Neural cell (in vitro differentiated cells): ENCODE measurements around the gene HOXC11. TPM values are rescaled to one million over a fixed set of nuclear protein-coding genes. Genes with fewer than 3 reads are reported as not detected.

Source experiments
- H2AFZ ChIP-seq: fragments of 200-600, 300-800 bp; sonication (generic), shearing (Covaris generic); 2 replicates; pipeline ENCODE4 v1.6.0; 2014; ENCODE audit warnings: low read depth, mild to moderate bottlenecking, antibody characterized with exemption, low read length, moderate library complexity
- H3F3A ChIP-seq: fragments of 200-600 bp; shearing (Covaris generic); 2 replicates; pipeline ENCODE4 v1.6.1; 2016; ENCODE audit warnings: mild to moderate bottlenecking, moderate library complexity, mixed read lengths, antibody characterized with exemption, low read length; ENCODE audit not compliant: insufficient read depth, poor library complexity, severe bottlenecking
- H3K27ac ChIP-seq: fragments of 200-600, 300-800 bp; sonication (generic), shearing (Covaris generic); 2 replicates; pipeline ENCODE4 v1.5.1; 2014; ENCODE audit warnings: mild to moderate bottlenecking, low read length, moderate library complexity
- H3K27me3 ChIP-seq: fragments of 300-800, 200-600 bp; sonication (generic), shearing (Covaris generic); 2 replicates; pipeline ENCODE4 v1.6.0; 2014; ENCODE audit warnings: mild to moderate bottlenecking, low read depth, low read length, moderate library complexity; ENCODE audit not compliant: insufficient read depth
- H3K36me3 ChIP-seq: fragments of 300-800, 200-600 bp; sonication (generic), shearing (Covaris generic); 2 replicates; pipeline ENCODE4 v1.5.1; 2014; ENCODE audit warnings: mild to moderate bottlenecking, antibody characterized with exemption, low read length, moderate library complexity; ENCODE audit not compliant: insufficient read depth
- H3K4me2 ChIP-seq: fragments of 300-800, 200-600 bp; sonication (generic), shearing (Covaris generic); 2 replicates; pipeline ENCODE4 v1.6.0; 2014; ENCODE audit warnings: mild to moderate bottlenecking, low read length
- H3K4me3 ChIP-seq: fragments of 300-800, 200-600 bp; sonication (generic), shearing (Covaris generic); 2 replicates; pipeline ENCODE4 v1.5.1; 2014; ENCODE audit warnings: mild to moderate bottlenecking, low read length, moderate library complexity
- H3K79me2 ChIP-seq: fragments of 200-600 bp; shearing (Covaris generic); replicated peaks from 2 replicates; pipeline ENCODE4 v1.6.0; 2014; ENCODE audit warnings: mild to moderate bottlenecking, low read length, moderate library complexity; ENCODE audit not compliant: insufficient read depth
- H3K9ac ChIP-seq: fragments of 300-800, 200-600 bp; sonication (generic), shearing (Covaris generic); 2 replicates; pipeline ENCODE4 v1.6.1; 2016; ENCODE audit warnings: mild to moderate bottlenecking, low read length, mixed read lengths
- H3K9me2 ChIP-seq: fragments of 200-600 bp; shearing (Covaris generic); 2 replicates; pipeline ENCODE4 v1.6.1; 2016; ENCODE audit warnings: mild to moderate bottlenecking, low read length, mixed read lengths; ENCODE audit not compliant: insufficient read depth
- H3K9me3 ChIP-seq: fragments of 200-600, 300-800 bp; sonication (generic), shearing (Covaris generic); 2 replicates; pipeline ENCODE4 v1.6.1; 2016; ENCODE audit warnings: mild to moderate bottlenecking, mixed run types, low read length, moderate library complexity, mixed read lengths
- H4K20me1 ChIP-seq: fragments of 200-600 bp; shearing (Covaris generic); 2 replicates; pipeline ENCODE4 v1.6.1; 2016; ENCODE audit warnings: mild to moderate bottlenecking, mixed run types; ENCODE audit not compliant: insufficient read depth
- EP300 ChIP-seq: fragments of 450-650 bp; conservative IDR thresholded peaks from 2 replicates; pipeline ENCODE4 v1.6.1; 2014; ENCODE audit warnings: antibody characterized with exemption, mild to moderate bottlenecking, moderate library complexity; ENCODE audit not compliant: poor library complexity, severe bottlenecking
- EZH2 ChIP-seq: fragments of 200-600, 300-800 bp; shearing (Covaris generic), sonication (generic); IDR thresholded peaks from 2 replicates; pipeline ENCODE4 v1.6.1; 2014; ENCODE audit warnings: antibody characterized with exemption, low read length, borderline replicate concordance, mild to moderate bottlenecking; ENCODE audit not compliant: insufficient read depth, poor library complexity, severe bottlenecking
- MXI1 ChIP-seq: fragments of 450-650 bp; conservative IDR thresholded peaks from 2 replicates; pipeline ENCODE4 v1.6.1; 2014; ENCODE audit warnings: antibody characterized with exemption, mild to moderate bottlenecking; ENCODE audit not compliant: poor library complexity, severe bottlenecking
- POLR2AphosphoS5 ChIP-seq: IDR thresholded peaks from 2 replicates; pipeline ENCODE4 v1.6.1; 2012
- RAD21 ChIP-seq: fragments of 450-650 bp; conservative IDR thresholded peaks from 2 replicates; pipeline ENCODE4 v1.6.1; 2014; ENCODE audit warnings: antibody characterized with exemption, mild to moderate bottlenecking, moderate library complexity
- REST ChIP-seq: IDR thresholded peaks from 2 replicates; pipeline ENCODE4 v1.6.1; 2012; ENCODE audit warnings: borderline replicate concordance
- SMC3 ChIP-seq: fragments of 450-650 bp; conservative IDR thresholded peaks from 2 replicates; pipeline ENCODE4 v1.6.1; 2014; ENCODE audit warnings: antibody characterized with exemption, mild to moderate bottlenecking, moderate library complexity; ENCODE audit not compliant: poor library complexity
- TAF1 ChIP-seq: IDR thresholded peaks from 2 replicates; pipeline ENCODE4 v1.6.1; 2012; ENCODE audit warnings: low read depth
- polyA plus RNA-seq: library from polyadenylated mRNA; depleted of rRNA; stranded (reverse); fragments of >200 nt; gene quantifications from 2 replicates; pipeline ENCODE4 v1.2.3, GENCODE V29; 2014
- TF ChIP-seq, protein P1 (sequence below): fragments of 450-650 bp; IDR thresholded peaks from 2 replicates; pipeline ENCODE4 v1.5.1; 2014; ENCODE audit warnings: antibody characterized with exemption, mild to moderate bottlenecking, moderate library complexity; ENCODE audit not compliant: poor library complexity, severe bottlenecking

The HOXC11 gene
- polyA plus RNA-seq, 1 donor from 2014 or later, result not detected

DNA sequence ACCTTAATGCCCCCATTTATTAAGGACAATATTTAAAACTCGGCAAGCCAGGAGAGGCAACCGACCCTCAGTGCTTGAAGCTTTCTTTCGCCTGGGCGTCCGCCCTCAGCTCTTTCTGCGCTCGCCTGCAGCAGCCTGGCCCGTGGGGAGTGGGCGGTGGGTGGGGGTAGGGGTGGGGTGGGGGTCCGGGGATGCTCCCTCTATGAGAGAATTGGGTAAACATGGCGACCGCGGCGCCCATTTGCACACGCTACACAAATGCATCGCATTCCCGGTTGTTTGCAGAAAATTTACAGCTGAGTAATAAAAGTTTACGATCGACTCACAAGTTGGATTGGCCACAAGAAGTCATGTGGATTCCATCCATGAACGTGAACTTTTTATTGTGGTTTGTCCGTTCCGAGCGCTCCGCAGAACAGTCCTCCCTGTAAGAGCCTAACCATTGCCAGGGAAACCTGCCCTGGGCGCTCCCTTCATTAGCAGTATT is 43.6 kb downstream of the HOXC11 start:
- Histone ChIP-seq H2AFZ (no peak overlapping the region), H3K4me3 (no peak overlapping the region), H3K27me3 (peaks cover 98% of the 10 kb centered on the region), H3K9me2 (no peaks in the 10 kb centered on the region), H3K4me2 (no peak overlapping the region), H3K27ac (no peak overlapping the region), H3K9me3 (no peaks in the 10 kb centered on the region), H3K36me3 (no peaks in the 10 kb centered on the region), H4K20me1 (no peaks in the 10 kb centered on the region), H3K79me2 (no peaks in the 10 kb centered on the region), H3K9ac (no peak overlapping the region), H3F3A (no peaks in the 10 kb centered on the region)
- TF ChIP-seq, protein P1, sequence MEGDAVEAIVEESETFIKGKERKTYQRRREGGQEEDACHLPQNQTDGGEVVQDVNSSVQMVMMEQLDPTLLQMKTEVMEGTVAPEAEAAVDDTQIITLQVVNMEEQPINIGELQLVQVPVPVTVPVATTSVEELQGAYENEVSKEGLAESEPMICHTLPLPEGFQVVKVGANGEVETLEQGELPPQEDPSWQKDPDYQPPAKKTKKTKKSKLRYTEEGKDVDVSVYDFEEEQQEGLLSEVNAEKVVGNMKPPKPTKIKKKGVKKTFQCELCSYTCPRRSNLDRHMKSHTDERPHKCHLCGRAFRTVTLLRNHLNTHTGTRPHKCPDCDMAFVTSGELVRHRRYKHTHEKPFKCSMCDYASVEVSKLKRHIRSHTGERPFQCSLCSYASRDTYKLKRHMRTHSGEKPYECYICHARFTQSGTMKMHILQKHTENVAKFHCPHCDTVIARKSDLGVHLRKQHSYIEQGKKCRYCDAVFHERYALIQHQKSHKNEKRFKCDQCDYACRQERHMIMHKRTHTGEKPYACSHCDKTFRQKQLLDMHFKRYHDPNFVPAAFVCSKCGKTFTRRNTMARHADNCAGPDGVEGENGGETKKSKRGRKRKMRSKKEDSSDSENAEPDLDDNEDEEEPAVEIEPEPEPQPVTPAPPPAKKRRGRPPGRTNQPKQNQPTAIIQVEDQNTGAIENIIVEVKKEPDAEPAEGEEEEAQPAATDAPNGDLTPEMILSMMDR, result no peak
- TF ChIP-seq EZH2 (no peak), SMC3 (no peak), TAF1 (no peak), RAD21 (no peak), POLR2AphosphoS5 (no peak)

GRCh38 chr12:54017027-54017788 is 44.3 kb downstream of the HOXC11 start:
- H3K4me3 ChIP-seq, result peak overlapping the region; percentile 62
- H3K79me2 ChIP-seq, result no peaks in the 10 kb centered on the region
- H3K9ac ChIP-seq, result no peak overlapping the region

DNA sequence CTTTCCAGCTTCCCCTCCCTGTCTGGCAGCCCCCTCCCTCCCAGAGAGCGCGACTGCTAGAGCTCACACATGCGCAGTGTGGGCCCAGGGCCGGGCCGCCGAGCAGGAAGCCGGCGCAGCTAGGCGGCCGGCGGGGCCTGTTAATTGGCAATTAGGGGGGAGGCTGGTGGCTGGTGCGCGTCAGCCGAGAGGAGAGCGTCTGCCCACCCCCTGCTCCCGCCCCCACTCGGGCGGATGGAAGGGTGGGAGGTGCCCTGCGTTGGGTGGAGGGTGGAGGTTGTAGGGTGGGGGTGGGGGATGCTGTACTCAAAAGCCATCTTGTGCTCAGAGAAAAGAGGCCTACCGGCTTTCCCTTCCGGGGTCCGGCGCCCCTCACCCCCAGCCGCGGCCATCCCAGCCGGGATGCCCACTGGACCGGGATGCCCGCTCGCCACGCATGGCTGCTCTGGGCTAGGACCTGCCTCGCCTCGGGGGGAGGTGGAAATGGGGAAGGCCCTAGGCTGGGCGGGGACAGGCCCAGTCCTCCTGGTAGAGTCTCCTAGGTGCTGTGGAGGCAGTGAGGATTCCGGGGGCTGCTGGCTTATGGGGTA is 45.0 kb downstream of the HOXC11 start:
- no peaks in the 10 kb centered on the region for H3F3A ChIP-seq
- TF ChIP-seq RAD21 (no peak), EP300 (no peak), EZH2 (no peak), MXI1 (no peak), TAF1 (no peak), REST (no peak), POLR2AphosphoS5 (no peak), SMC3 (no peak)
- TF ChIP-seq, protein P1, result no peak
- no peaks in the 10 kb centered on the region for H4K20me1 ChIP-seq
- no peak overlapping the region for H3K27ac ChIP-seq
- H3K9me2 ChIP-seq, result no peaks in the 10 kb centered on the region
- H3K36me3 ChIP-seq, result no peaks in the 10 kb centered on the region
- H3K79me2 ChIP-seq, result no peaks in the 10 kb centered on the region
- peak overlapping the region; percentile 62 for H3K4me3 ChIP-seq
- no peak overlapping the region for H3K4me2 ChIP-seq
- H3K27me3 ChIP-seq, result peaks cover 98% of the 10 kb centered on the region
- H3K9ac ChIP-seq, result no peak overlapping the region
- H2AFZ ChIP-seq, result no peak overlapping the region
- H3K9me3 ChIP-seq, result no peaks in the 10 kb centered on the region

More at GRCh38 chr12:54017027-54017788, 44.3 kb downstream of the HOXC11 start:
- TF ChIP-seq TAF1 (no peak), SMC3 (no peak), MXI1 (no peak), RAD21 (no peak)
- H3K4me2 ChIP-seq, result no peak overlapping the region
- H3F3A ChIP-seq, result no peaks in the 10 kb centered on the region
- H3K9me2 ChIP-seq, result no peaks in the 10 kb centered on the region
- peaks cover 98% of the 10 kb centered on the region for H3K27me3 ChIP-seq
- H2AFZ ChIP-seq, result no peak overlapping the region
- H3K9me3 ChIP-seq, result no peaks in the 10 kb centered on the region
- no peak overlapping the region for H3K27ac ChIP-seq
- no peaks in the 10 kb centered on the region for H4K20me1 ChIP-seq
- H3K36me3 ChIP-seq, result no peaks in the 10 kb centered on the region
